ENCODE results near the gene ADPRHL1.

- TF ChIP-seq CTCF (IDR thresholded peaks at IDR 0.05; ENCODE audit: insufficient read depth, low read depth, low read length) (no peak), EZH2 (IDR thresholded peaks at IDR 0.05; ENCODE audit: insufficient read depth, low read length) (no peak)
These were observed 30.4 kb upstream of the ADPRHL1 start for GRCh38 chr13:113483504-113484293.
